Left forelimb (tissue), 1 donor: Measurements from ENCODE around the gene GNAI1.

Experiments
- DNase-seq: peaks from one replicate; pipeline ENCODE4 v3.0.0-alpha.2; 2018; ENCODE audit warnings: low spot score

GNAI1 gene

GRCh38 chr7:80213814-80214213, 79.2 kb downstream of the GNAI1 start:
- no peak for DNase-seq

GRCh38 chr7:80215734-80216133, 81.1 kb downstream of the GNAI1 start:
- no peak for DNase-seq

- DNase-seq, result no peak
These were observed 82.6 kb downstream of the GNAI1 start for GRCh38 chr7:80216996-80217842.

GRCh38 chr7:80218723-80219122, 84.1 kb downstream of the GNAI1 start:
- DNase-seq, result no peak

- DNase-seq, result no peak
These were observed 85.5 kb downstream of the GNAI1 start for GRCh38 chr7:80220022-80220634.

GRCh38 chr7:80224415-80224814, 89.8 kb downstream of the GNAI1 start:
- no peak for DNase-seq

- DNase-seq, result no peak
These were observed 90.7 kb downstream of the GNAI1 start for GRCh38 chr7:80225361-80225760.

GRCh38 chr7:80226629-80227028, 92.0 kb downstream of the GNAI1 start:
- no peak for DNase-seq

GRCh38 chr7:80230327-80230726, 95.7 kb downstream of the GNAI1 start:
- no peak for DNase-seq

- no peak for DNase-seq
These were observed 97.1 kb downstream of the GNAI1 start for GRCh38 chr7:80231707-80232106.

GRCh38 chr7:80232979-80233724, 98.5 kb downstream of the GNAI1 start:
- no peak for DNase-seq

- DNase-seq, result no peak
These were observed 100.7 kb downstream of the GNAI1 start for GRCh38 chr7:80235334-80235733.

- no peak for DNase-seq
These were observed 102.0 kb downstream of the GNAI1 start for GRCh38 chr7:80236681-80237080.

GRCh38 chr7:80240265-80241025, 105.8 kb downstream of the GNAI1 start:
- DNase-seq, result no peak

GRCh38 chr7:80241671-80242070, 107.0 kb downstream of the GNAI1 start:
- DNase-seq, result no peak

GRCh38 chr7:80243425-80243824, 108.8 kb downstream of the GNAI1 start:
- no peak for DNase-seq

GRCh38 chr7:80244206-80244916, 109.7 kb downstream of the GNAI1 start:
- DNase-seq, result no peak

- DNase-seq, result no peak
These were observed 112.5 kb downstream of the GNAI1 start for GRCh38 chr7:80247144-80247543.

GRCh38 chr7:80247891-80248290, 113.3 kb downstream of the GNAI1 start:
- DNase-seq, result no peak

GRCh38 chr7:80249184-80249583, 114.6 kb downstream of the GNAI1 start:
- no peak for DNase-seq

GRCh38 chr7:80249619-80250295, 115.1 kb downstream of the GNAI1 start:
- no peak for DNase-seq
